GM23248 (cell line): ENCODE results near the gene RAPSN.

ENCODE experiments used
- EZH2 ChIP-seq: fragments of 200-600 bp; sonication (generic); IDR thresholded peaks from 2 replicates; pipeline ENCODE4 v1.6.1; 2018; ENCODE audit warnings: antibody characterized with exemption, mild to moderate bottlenecking; ENCODE audit not compliant: insufficient read depth, poor library complexity, severe bottlenecking
- EZH2phosphoT487 ChIP-seq: fragments of 200-600 bp; sonication (generic); IDR thresholded peaks from 2 replicates; pipeline ENCODE4 v1.6.1; 2018; ENCODE audit warnings: antibody characterized with exemption, moderate library complexity, mild to moderate bottlenecking, low read depth; ENCODE audit not compliant: insufficient read depth

- TF ChIP-seq EZH2phosphoT487 (no peak), EZH2 (no peak)
Observed at GRCh38 chr11:47407746-47408590, 41.0 kb downstream of the RAPSN start, which contains the start of gene SLC39A13.
